Body of pancreas (tissue), 4 donors: ENCODE results near the gene ANKRD13B. TPM values are rescaled to one million over a fixed set of nuclear protein-coding genes. Genes with fewer than 3 reads are reported as not detected.

ENCODE experiments used
- ATAC-seq: fragments of 150-250 bp; one replicate; pipeline ENCODE4 v1.9.1; 2016
- DNase-seq, 4 donors: peaks; one replicate each; pipeline ENCODE4 v3.0.0-alpha.2; 2019
- H3K27ac ChIP-seq, 4 donors: fragments of 200-600 bp; sonication (generic); 1 replicate in 3 of 4; 2 replicates in 1 of 4; pipeline versions ENCODE4 v1.5.1 to v1.6.1; 2016 to 2019; ENCODE audit warnings: mild to moderate bottlenecking in 1 of 4, mixed read lengths in 1 of 4, moderate library complexity in 1 of 4
- H3K27me3 ChIP-seq, 2 donors: fragments of 200-600 bp; sonication (generic); one replicate each; pipeline ENCODE4 v1.6.0; 2016; ENCODE audit warnings: mild to moderate bottlenecking in 1 of 2
- H3K36me3 ChIP-seq, 2 donors: fragments of 200-600 bp; sonication (generic); replicated peaks in 1 of 2; 2 replicates each; pipeline ENCODE4 v1.5.1; 2016; ENCODE audit warnings: low read depth in 2 of 2; ENCODE audit not compliant: insufficient read depth in 1 of 2
- H3K4me1 ChIP-seq: fragments of 200-600 bp; sonication (generic); one replicate; pipeline ENCODE4 v1.6.0; 2016
- H3K4me3 ChIP-seq, 2 donors: fragments of 200-600 bp; sonication (generic); 1 replicate in 1 of 2; 2 replicates in 1 of 2; pipeline ENCODE4 v1.5.1; 2016 to 2019
- H3K9me3 ChIP-seq, 3 donors: fragments of 200-600 bp; sonication (generic); 1 replicate in 2 of 3; 2 replicates in 1 of 3; pipeline ENCODE4 v1.5.1; 2016
- CTCF ChIP-seq, 7 experiments: fragments of 450-650 bp in 4 of 7; fragments of 200-600 bp in 3 of 7; sonication (generic) in 3 of 7; IDR thresholded peaks; one replicate each; pipeline ENCODE4 v1.5.1; 2016 to 2019; ENCODE audit warnings: antibody characterized with exemption in 7 of 7
- POLR2A ChIP-seq, 3 donors: fragments of 450-650 bp; IDR thresholded peaks; one replicate each; pipeline ENCODE4 v1.6.1; 2016; ENCODE audit warnings: antibody characterized with exemption in 3 of 3, mild to moderate bottlenecking in 2 of 3
- WGBS, 2 donors: methylation state at CpG; one replicate each; pipeline ENCODE4 v1.1.5; 2017; 5-methylcytosine and 5-hydroxymethylcytosine counted together
- intact Hi-C: fragments of 100-400 bp; cut with DNase I; formaldehyde crosslinking; loops from one replicate; pipeline ENCODE4 v1.15.1; 2023
- total RNA-seq, 2 donors: library from RNA; depleted of rRNA; stranded (reverse); fragments of >200 nt; gene quantifications; one replicate each; pipeline ENCODE4 v1.1.0, GENCODE V29; 2016

ANKRD13B gene
- total RNA-seq, 2 donors from 2014 or later: 4.3 to 8.0 TPM

DNA sequence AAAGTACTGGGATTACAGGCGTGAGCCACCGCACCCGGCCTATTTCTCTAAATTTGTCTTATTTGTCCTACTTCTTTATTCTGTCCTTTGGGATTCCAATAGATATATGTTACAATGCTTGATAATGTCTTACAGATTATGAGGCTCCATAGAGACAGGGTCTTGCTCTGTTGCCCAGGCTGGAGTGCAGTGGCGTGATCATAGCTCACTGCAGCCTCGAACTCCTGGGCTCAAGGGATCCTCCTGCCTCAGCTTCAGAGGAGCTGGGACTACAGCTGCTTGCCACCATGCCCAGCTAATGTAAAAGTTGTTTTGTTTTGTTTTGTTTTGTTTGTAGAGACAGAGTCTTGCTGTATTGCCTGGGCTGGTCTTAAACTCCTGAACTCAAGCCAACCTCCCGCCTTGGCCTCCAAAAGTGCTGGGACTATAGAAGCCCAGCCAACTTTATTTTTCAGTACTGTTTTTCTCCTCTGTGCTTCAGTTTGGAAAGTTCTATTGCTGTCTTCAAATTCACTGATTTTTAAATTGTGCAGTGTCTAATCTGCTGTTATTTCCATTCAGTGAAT lies 10.3 kb downstream of the ANKRD13B start:
- intact Hi-C loops: no loop called here
- 89 to 93% methylated on average over 6 of the region's 6 CpGs for WGBS, 2 donors
- DNase-seq: no peak

GRCh38 chr17:29607557-29608195 lies 14.7 kb downstream of the ANKRD13B start:
- no peak for DNase-seq
- Histone ChIP-seq H3K27ac (no peak overlapping the region), H3K36me3 (no peaks in the 10 kb centered on the region), H3K4me1 (peaks cover under 1% of the 10 kb centered on the region), H3K4me3 (no peak overlapping the region), H3K27me3 (no peaks in the 10 kb centered on the region), H3K9me3 (no peaks in the 10 kb centered on the region)
- TF ChIP-seq POLR2A (IDR thresholded peaks at IDR 0.05): no peak
- no peak for TF ChIP-seq CTCF (IDR thresholded peaks at IDR 0.05)
- intact Hi-C loops: no loop called here
- no peak for ATAC-seq
- WGBS, 2 donors: 70 to 87% methylated on average over 4 to 29 of the region's 29 CpGs

More for the DNA sequence above, 10.3 kb downstream of the ANKRD13B start:
- TF ChIP-seq CTCF (IDR thresholded peaks at IDR 0.05) (no peak), POLR2A (IDR thresholded peaks at IDR 0.05) (no peak)
- ATAC-seq: no peak
- H3K4me1 ChIP-seq: no peaks in the 10 kb centered on the region
- no peaks in the 10 kb centered on the region for H3K36me3 ChIP-seq
- H3K27me3 ChIP-seq: no peaks in the 10 kb centered on the region
- H3K4me3 ChIP-seq: no peak overlapping the region
- no peak overlapping the region for H3K27ac ChIP-seq
- no peaks in the 10 kb centered on the region for H3K9me3 ChIP-seq

DNA sequence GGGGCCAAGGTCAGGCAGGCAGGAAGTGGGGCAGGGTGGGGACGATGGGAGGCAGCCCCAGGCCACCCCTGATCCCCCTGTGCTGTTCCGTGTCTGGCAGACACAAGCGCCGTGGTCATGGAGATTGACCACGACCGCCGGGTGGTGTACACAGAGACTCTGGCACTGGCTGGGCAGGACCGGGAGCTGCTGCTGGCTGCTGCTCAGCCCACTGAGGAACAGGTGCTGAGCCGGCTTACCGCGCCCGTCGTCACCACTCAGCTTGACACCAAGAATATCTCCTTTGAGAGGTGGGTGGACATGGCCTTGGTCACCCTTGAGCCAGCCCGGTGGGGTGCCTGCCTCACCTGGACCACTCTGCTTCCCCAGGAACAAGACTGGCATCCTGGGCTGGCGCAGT lies 16.1 kb downstream of the ANKRD13B start:
- H3K27ac ChIP-seq: no peak overlapping the region
- no peak for DNase-seq
- no peaks in the 10 kb centered on the region for H3K36me3 ChIP-seq
- peaks cover 14% of the 10 kb centered on the region for H3K4me1 ChIP-seq
- H3K9me3 ChIP-seq: no peaks in the 10 kb centered on the region
- H3K4me3 ChIP-seq: no peak overlapping the region
- H3K27me3 ChIP-seq: peaks cover 0 to 3% of the 10 kb centered on the region in 2 donors
- 83 to 86% methylated on average over 1 to 10 of the region's 15 CpGs for WGBS, 2 donors
- no peak for TF ChIP-seq POLR2A (IDR thresholded peaks at IDR 0.05)
- no peak for TF ChIP-seq CTCF (IDR thresholded peaks at IDR 0.05)
- no peak for ATAC-seq
- intact Hi-C loops: no loop called here

DNA sequence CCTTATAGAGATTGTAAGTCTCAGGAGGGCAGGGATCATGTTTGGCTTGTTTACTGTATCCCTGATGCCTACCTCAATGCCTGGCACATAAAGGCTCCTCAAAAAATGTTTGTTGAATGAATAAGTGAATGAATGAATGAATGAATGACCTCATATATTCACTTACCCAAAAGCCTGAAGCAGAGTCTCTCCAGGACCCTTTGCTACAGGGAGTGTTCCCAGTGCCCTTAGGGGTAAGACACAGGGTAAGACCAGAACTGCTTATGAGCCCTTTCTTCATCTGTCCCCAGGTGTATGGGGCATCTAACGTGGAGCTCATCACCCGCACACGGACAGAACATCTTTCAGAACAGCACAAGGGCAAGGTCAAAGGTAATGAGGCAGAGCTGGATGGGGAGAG lies 17.5 kb downstream of the ANKRD13B start:
- no peak for TF ChIP-seq CTCF (IDR thresholded peaks at IDR 0.05)
- TF ChIP-seq POLR2A (IDR thresholded peaks at IDR 0.05): no peak
- no peaks in the 10 kb centered on the region for H3K36me3 ChIP-seq
- intact Hi-C loops: no loop called here
- H3K27ac ChIP-seq: no peak overlapping the region
- H3K4me3 ChIP-seq: no peak overlapping the region
- H3K9me3 ChIP-seq: no peaks in the 10 kb centered on the region
- H3K4me1 ChIP-seq: peaks cover 26% of the 10 kb centered on the region
- WGBS, 2 donors: 73 to 82% methylated on average over 3 of the region's 3 CpGs
- DNase-seq (no peak), ATAC-seq (no peak)
- peaks cover 0 to 10% of the 10 kb centered on the region in 2 donors for H3K27me3 ChIP-seq
